ENCODE results near the gene TMEM253.

Gene TMEM253

DNA sequence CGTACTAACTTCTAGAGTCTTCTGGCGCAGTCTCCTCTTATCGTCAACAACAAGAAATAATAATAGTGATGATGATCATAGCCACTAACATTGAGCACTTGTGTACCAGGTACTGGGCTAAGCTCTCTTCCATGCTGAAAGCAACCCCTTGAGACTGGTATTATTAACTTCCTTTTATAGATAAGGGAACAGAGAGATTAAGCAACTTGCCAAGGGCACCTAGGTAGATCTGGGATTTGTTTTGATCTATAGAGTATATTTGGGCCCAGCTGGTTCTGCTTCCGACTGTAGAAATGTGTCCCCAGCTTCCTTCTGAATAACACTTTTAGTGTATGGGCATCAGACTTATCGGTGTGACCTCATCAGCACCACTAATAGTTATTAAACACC lies 1.3 kb upstream of the TMEM253 start:
- H3K4me3 ChIP-seq (replicated peaks in 1 of 2; ENCODE audit: low read depth in 2 of 2, low read length in 2 of 2) = no peak overlapping the region
- TF ChIP-seq CTCF (IDR thresholded peaks at IDR 0.05; ENCODE audit: low read depth, low read length) = no peak
- no peak for DNase-seq (ENCODE audit: low read depth in 2 of 2)

DNA sequence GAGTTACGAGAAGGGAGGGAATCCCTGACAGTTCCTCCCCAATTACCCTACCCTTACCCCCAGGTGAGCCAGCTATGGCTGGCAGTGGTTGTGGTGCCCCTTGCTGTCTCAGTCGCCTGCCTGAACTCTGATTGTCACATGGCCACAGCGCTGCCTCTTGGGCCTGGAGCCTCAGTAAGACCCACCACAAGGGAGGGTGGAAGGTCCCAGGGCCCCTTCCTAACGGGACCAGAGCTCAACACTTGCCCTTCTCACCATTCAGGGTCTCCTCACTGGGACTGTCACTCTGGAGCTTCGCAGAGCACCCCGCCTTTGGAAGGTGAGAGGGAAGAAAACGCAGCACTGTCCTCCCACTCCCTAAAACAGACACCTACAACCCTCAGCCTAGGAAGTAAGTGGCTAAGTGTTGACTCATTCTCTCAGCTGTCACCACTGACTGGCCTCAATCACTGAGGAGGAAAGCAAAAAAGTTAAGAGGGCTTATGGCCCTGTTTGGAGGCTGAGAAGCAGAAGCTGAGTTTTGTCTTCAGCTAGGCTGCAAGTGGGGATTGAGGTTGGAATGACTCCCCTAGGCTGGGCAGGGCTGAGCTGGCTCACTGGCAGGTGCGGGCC lies 1.0 kb downstream of the TMEM253 start:
- no peak overlapping the region for H3K4me3 ChIP-seq (replicated peaks in 1 of 2; ENCODE audit: low read depth in 2 of 2, low read length in 2 of 2)
- no peak for TF ChIP-seq CTCF (IDR thresholded peaks at IDR 0.05; ENCODE audit: low read depth, low read length)
- DNase-seq (ENCODE audit: low read depth in 2 of 2) = no peak

DNA sequence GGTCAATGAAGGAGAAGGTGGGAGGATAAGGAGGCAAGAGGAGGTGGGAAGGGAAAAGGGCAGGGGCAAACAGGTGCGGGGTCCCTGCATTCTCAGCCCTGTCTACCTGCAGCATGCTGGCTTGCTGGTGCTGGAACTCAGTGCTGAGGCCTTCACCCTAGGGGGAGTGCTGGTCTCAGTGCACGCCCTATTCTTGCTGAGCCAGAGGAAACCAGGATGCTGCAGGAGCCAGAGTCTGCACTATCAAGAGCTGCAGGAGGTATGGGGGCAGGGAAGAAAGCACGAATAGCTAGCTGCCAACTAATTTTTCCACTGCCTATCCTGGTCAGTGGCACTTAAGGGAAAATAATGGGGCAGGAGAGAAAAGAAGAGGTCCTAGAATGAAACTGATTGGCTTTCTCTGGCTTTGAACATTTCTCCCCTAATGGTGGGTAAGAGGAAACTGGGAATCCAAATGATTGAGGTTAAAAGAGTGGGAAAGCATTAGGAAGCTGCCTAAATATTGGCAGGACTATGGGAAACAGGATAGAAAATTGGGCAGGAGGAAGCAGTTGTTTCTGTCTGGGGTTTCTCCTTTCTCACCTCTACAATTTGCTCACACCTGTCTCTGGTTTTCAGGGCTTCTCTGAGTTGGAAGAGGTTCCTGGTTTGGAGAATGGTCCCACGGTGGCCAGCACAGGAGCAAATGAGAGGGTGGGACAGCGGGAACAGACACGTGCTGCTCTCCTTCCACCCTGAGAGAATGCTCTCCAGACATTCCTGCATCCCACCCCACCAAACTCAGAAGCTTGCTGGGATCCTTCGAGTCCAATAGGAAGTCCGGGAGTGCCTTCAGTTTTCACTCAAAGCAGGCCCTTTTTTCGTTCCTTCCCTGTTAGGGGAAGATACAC lies 1.9 kb downstream of the TMEM253 start:
- peak overlapping the region; percentile 69 to 71 for H3K4me3 ChIP-seq (replicated peaks in 1 of 2; ENCODE audit: low read depth in 2 of 2, low read length in 2 of 2)
- TF ChIP-seq CTCF (IDR thresholded peaks at IDR 0.05; ENCODE audit: low read depth, low read length) = no peak

GRCh38 chr14:21103411-21103709 lies 2.5 kb downstream of the TMEM253 start:
- TF ChIP-seq CTCF (IDR thresholded peaks at IDR 0.05; ENCODE audit: low read depth, low read length) = no peak
- DNase-seq (ENCODE audit: low read depth in 2 of 2) = no peak
- H3K4me3 ChIP-seq (replicated peaks in 1 of 2; ENCODE audit: low read depth in 2 of 2, low read length in 2 of 2) = peak overlapping the region; percentile 69 to 71

More for the DNA sequence above, 1.9 kb downstream of the TMEM253 start:
- no peak for DNase-seq (ENCODE audit: low read depth in 2 of 2)

GRCh38 chr14:21103710-21104447 lies 3.0 kb downstream of the TMEM253 start:
- peak overlapping the region; percentile 69 to 71 for H3K4me3 ChIP-seq (replicated peaks in 1 of 2; ENCODE audit: low read depth in 2 of 2, low read length in 2 of 2)
- TF ChIP-seq CTCF (IDR thresholded peaks at IDR 0.05; ENCODE audit: low read depth, low read length) = peak; percentile 79
- DNase-seq (ENCODE audit: low read depth in 2 of 2) = peak; percentile 98

GRCh38 chr14:21104448-21105060 lies 3.7 kb downstream of the TMEM253 start:
- DNase-seq (ENCODE audit: low read depth in 2 of 2) = peak; percentile 87
- peak overlapping the region; percentile 69 to 71 for H3K4me3 ChIP-seq (replicated peaks in 1 of 2; ENCODE audit: low read depth in 2 of 2, low read length in 2 of 2)
- TF ChIP-seq CTCF (IDR thresholded peaks at IDR 0.05; ENCODE audit: low read depth, low read length) = peak; percentile 99
